Rectal smooth muscle tissue (tissue), 1 donor: ENCODE results near the gene CDH15.
A peak's percentile ranks its signal among the peaks of the same experiment; 100 is the strongest.
"Not testable (repeated sequence)": the region's sequence is repeated elsewhere in the genome, so short reads cannot be mapped to it uniquely, and the experiment has no call there.

Source experiments
- H3K27ac ChIP-seq: one replicate; pipeline ENCODE4 v1.7.0; 2013; ENCODE audit warnings: low read depth, low read length, inconsistent platforms
- H3K27me3 ChIP-seq: one replicate; pipeline ENCODE4 v1.7.0; 2013; ENCODE audit warnings: low read length; ENCODE audit not compliant: control insufficient read depth, insufficient read depth
- H3K36me3 ChIP-seq: one replicate; pipeline ENCODE4 v1.7.0; 2013; ENCODE audit warnings: low read length; ENCODE audit not compliant: control insufficient read depth, insufficient read depth
- H3K4me1 ChIP-seq: one replicate; pipeline ENCODE4 v1.7.0; 2013; ENCODE audit warnings: low read length; ENCODE audit not compliant: control insufficient read depth, insufficient read depth
- H3K4me3 ChIP-seq: one replicate; pipeline ENCODE4 v1.7.0; 2013; ENCODE audit warnings: low read length
- H3K9ac ChIP-seq: one replicate; pipeline ENCODE4 v1.7.0; 2013; ENCODE audit warnings: low read length

The CDH15 gene

DNA sequence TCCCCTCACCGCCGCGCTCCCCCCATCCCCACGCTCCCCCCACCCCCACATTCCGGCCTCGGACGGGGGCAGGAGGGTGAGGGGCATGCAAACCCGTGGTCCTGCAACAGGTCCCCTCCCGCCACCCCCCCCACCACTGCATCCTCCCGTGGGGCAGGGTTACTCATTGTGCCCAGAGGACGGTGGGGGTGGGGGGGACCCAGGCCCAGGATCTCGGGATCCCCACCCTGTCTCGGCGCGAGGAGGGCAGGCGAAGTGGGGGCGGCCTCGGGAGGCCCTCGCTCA, 20.3 kb downstream of the CDH15 start:
- no peak overlapping the region for H3K9ac ChIP-seq
- peaks cover 3% of the 10 kb centered on the region for H3K27me3 ChIP-seq
- no peaks in the 10 kb centered on the region for H3K36me3 ChIP-seq
- H3K4me3 ChIP-seq = peak overlapping the region; percentile 58
- H3K27ac ChIP-seq = no peak overlapping the region
- no peaks in the 10 kb centered on the region for H3K4me1 ChIP-seq

DNA sequence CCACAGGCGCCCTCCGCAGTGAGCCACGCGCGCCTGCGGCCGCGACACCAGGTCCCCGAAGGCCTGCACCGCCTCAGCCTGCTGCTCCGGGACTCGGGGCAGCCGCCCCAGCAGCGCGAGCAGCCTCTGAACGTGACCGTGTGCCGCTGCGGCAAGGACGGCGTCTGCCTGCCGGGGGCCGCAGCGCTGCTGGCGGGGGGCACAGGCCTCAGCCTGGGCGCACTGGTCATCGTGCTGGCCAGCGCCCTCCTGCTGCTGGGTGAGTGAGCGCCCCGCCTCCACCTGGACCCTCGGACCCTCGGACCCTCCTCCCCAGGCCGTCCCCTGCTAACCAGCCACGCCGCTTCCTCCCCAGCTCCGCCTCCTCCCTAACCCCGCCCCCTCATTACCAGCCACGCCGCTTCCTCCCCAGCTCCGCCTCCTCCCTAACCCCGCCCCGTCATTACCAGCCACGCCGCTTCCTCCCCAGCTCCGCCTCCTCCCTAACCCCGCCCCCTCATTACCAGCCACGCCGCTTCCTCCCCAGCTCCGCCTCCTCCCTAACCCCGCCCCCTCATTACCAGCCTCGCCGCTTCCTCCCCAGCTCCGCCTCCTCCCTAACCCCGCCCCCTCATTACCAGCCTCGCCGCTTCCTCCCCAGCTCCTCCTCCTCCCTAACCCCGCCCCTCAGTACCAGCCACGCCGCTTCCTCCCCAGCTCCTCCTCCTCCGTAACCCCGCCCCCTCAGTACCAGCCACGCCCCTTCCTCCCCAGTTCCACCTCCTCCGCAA, 20.8 kb downstream of the CDH15 start:
- H3K4me3 ChIP-seq = peak overlapping the region; percentile 58
- H3K27ac ChIP-seq, H3K36me3 ChIP-seq, H3K27me3 ChIP-seq, H3K4me1 ChIP-seq, H3K9ac ChIP-seq: not testable (repeated sequence)

DNA sequence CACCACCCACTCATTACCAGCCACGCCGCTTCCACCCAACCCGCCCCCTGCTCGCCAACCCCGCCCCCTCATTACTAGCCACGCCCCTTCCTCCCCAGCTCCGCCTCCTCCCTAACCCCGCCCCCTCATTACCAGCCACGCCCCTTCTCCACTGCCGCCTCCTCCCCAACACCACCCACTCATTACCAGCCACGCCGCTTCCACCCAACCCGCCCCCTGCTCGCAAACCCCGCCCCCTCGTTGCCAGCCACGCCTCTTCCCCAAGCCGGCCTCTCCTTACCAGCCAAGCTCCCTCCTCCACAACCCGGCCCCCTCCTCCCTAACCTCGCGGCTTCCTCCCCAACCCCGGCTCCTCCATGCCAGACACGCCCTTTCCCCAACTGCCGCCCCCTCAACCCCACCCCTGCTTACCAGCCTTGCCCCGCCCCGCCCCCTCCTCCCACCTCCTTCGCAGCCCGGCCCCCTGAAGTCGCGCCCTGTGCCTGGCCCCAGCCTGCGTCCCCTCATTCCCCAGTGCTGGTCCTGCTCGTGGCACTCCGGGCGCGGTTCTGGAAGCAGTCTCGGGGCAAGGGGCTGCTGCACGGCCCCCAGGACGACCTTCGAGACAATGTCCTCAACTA, 21.5 kb downstream of the CDH15 start:
- Histone ChIP-seq H3K36me3 (no peaks in the 10 kb centered on the region), H3K9ac (no peak overlapping the region), H3K4me1 (no peaks in the 10 kb centered on the region), H3K27me3 (peaks cover 4% of the 10 kb centered on the region), H3K4me3 (no peak overlapping the region), H3K27ac (no peak overlapping the region)

DNA sequence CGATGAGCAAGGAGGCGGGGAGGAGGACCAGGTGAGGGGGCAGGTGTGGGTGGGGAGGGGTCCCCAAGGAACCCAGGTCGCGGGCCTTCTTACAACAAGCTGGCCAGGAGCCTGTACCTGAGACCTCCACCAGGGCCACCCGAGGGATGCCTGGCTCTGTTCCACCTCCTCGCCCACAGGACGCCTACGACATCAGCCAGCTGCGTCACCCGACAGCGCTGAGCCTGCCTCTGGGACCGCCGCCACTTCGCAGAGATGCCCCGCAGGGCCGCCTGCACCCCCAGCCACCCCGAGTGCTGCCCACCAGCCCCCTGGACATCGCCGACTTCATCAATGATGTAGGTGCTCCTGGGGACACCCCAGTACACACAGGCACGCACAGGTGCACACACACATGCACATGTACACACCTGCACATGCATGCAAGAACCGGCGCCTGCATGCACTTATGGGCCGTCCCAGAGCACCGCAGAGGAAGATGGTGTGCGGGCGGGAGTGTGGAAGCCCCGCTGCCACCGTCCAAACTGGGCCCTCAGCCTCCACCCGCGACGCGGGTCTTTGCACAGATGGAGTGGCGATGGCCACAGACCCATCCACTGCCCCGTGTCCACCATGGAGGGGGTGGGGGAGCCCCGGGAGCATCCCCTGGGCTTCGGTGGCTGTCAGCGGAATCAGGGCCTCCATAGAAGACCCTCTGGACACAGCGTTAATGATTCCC, 22.2 kb downstream of the CDH15 start:
- H3K27ac ChIP-seq = no peak overlapping the region

DNA sequence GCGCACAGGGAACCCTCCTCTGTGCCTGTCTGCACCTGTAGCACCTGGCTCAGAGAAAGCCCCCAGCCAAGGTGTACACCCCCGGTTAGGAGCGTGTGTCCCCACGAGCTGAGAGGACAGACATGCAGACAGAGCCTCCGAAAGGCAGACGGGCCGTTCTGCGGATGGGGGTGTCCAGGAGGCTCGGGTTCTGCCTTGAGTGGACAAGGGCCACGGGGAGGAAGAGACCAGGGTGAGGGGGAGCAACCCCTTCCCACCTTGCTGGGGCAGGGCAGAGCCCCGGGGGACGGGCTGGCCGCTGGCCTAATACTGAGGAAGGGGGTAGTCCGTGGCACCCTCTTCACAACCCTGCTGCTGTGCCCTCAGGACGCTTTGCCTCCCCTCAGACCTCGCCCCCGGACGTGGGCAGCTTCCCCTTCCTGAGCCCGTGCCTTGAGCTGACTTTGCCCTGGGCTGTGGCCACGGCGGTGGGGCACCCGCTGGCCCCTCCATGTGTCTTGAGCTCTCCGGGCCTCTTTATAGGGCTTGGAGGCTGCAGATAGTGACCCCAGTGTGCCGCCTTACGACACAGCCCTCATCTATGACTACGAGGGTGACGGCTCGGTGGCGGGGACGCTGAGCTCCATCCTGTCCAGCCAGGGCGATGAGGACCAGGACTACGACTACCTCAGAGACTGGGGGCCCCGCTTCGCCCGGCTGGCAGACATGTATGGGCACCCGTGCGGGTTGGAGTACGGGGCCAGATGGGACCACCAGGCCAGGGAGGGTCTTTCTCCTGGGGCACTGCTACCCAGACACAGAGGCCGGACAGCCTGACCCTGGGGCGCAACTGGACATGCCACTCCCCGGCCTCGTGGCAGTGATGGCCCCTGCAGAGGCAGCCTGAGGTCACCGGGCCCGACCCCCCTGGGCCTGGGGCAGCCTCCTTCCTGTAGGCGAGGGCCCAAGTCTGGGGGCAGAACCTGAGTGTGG, 23.1 kb downstream of the CDH15 start:
- H3K36me3 ChIP-seq = no peaks in the 10 kb centered on the region
- H3K27ac ChIP-seq = no peak overlapping the region
- peaks cover 11% of the 10 kb centered on the region for H3K27me3 ChIP-seq
- no peak overlapping the region for H3K9ac ChIP-seq
- no peak overlapping the region for H3K4me3 ChIP-seq
- H3K4me1 ChIP-seq = no peaks in the 10 kb centered on the region

More for the DNA sequence above, 22.2 kb downstream of the CDH15 start:
- peaks cover 6% of the 10 kb centered on the region for H3K27me3 ChIP-seq
- H3K9ac ChIP-seq = no peak overlapping the region
- no peaks in the 10 kb centered on the region for H3K36me3 ChIP-seq
- no peak overlapping the region for H3K4me3 ChIP-seq
- no peaks in the 10 kb centered on the region for H3K4me1 ChIP-seq

DNA sequence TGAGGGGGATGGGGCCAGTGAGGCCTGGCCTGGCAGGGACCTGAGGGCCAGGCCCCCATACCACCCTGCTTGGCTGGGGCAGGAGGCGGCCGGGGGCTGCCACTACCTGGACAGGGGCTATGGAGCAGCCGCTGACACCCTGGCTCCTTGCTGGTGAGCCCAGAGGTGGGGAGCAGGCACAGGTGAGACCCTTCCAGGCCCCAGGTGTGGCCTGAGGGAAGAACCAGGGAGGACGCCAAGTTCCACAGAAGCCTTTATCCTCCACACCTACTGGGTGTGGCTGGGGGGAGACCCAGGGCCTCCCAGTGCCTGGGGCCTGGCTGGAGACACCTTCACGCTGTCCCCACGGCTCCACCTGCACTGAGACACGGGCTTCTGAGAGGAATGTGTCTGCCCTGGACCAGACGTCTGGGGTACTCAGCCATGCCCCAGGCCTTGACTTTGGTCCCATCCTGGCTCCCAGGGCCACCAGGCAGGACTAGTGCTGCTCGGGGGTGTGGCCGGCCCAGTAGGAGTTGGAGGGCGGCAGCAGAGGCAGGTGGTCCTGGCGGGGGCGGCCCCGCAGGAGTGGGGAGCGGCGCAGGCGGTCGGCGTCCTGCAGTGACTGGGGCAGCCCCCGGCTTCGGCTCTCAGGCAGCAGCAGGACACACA, 24.1 kb downstream of the CDH15 start:
- peaks cover 21% of the 10 kb centered on the region for H3K27me3 ChIP-seq
- H3K36me3 ChIP-seq = no peaks in the 10 kb centered on the region
- H3K9ac ChIP-seq = no peak overlapping the region
- no peaks in the 10 kb centered on the region for H3K4me1 ChIP-seq
- H3K27ac ChIP-seq = no peak overlapping the region
- H3K4me3 ChIP-seq = no peak overlapping the region

DNA sequence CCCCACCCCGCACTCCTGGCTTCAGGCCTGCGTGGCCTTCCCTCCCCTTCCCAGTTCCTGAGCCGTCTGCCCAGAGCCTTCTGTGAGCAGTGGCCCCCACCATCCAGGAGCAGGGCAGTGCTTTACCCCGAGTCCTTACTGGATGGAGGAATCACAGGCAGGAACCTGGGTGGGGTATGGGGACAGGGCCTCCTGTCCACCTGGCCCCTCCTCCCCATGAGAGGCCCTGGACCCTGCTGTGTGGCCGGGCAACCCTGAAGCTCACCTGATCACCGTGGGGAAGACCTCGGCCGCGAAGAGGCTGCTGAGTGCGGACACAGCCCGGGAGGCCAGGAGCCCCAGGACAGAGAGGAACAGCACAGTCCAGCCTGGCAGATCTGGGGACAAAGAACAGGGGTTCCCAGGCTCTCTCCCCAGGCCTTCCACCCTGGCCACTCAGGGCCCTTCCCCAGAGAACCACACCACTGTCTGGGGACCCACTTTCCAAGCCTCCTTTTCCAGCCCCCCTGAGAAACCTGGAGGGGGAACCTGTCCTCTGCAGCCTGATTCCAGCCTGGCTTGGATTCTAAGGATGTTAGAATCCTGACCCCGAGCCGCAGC, 25.6 kb downstream of the CDH15 start:
- no peaks in the 10 kb centered on the region for H3K4me1 ChIP-seq
- no peak overlapping the region for H3K9ac ChIP-seq
- H3K27me3 ChIP-seq = peaks cover 21% of the 10 kb centered on the region

DNA sequence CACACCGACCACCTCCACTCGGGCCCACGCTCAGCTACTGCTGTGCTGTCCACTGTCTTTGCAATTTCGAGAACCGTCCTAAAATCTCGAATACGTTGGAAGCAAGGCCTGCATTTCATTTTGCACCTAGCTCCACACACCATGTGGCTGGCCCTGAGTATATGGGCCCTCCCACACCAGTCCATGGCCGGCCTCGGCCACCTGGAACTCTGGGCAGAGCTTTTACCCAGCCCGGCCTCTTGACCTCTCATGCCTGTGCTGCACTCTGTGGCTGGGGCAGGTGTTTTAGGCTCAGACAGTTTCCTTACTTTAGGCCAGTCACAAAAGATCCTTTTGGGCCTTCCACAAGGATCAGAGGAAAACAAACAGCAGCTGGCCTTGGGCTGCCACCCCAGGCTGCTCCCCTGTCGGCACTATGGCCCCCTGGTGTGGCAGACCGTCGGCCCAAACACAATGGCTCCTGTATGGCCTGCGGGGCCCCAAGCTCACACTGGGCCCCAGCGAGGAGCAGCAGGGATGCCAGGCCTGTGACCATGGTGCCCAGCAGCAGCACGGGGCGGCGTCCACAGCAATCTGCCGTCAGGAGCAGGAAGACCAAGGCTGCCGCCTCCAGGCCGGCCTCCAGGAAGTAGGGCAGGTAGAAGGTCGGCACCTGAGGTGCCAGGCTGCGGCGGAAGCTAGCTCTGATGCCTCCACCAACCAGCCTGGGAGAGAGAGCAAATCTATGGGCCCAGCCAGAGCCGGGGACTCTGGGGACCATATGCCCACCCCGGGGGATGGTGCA, 26.3 kb downstream of the CDH15 start:
- peaks cover 24% of the 10 kb centered on the region for H3K27me3 ChIP-seq
- H3K9ac ChIP-seq = no peak overlapping the region
- no peak overlapping the region for H3K27ac ChIP-seq
- H3K36me3 ChIP-seq = no peaks in the 10 kb centered on the region
- H3K4me1 ChIP-seq = no peaks in the 10 kb centered on the region
- H3K4me3 ChIP-seq = no peak overlapping the region

More for the DNA sequence above, 25.6 kb downstream of the CDH15 start:
- H3K4me3 ChIP-seq = no peak overlapping the region
- H3K27ac ChIP-seq = no peak overlapping the region
- no peaks in the 10 kb centered on the region for H3K36me3 ChIP-seq

DNA sequence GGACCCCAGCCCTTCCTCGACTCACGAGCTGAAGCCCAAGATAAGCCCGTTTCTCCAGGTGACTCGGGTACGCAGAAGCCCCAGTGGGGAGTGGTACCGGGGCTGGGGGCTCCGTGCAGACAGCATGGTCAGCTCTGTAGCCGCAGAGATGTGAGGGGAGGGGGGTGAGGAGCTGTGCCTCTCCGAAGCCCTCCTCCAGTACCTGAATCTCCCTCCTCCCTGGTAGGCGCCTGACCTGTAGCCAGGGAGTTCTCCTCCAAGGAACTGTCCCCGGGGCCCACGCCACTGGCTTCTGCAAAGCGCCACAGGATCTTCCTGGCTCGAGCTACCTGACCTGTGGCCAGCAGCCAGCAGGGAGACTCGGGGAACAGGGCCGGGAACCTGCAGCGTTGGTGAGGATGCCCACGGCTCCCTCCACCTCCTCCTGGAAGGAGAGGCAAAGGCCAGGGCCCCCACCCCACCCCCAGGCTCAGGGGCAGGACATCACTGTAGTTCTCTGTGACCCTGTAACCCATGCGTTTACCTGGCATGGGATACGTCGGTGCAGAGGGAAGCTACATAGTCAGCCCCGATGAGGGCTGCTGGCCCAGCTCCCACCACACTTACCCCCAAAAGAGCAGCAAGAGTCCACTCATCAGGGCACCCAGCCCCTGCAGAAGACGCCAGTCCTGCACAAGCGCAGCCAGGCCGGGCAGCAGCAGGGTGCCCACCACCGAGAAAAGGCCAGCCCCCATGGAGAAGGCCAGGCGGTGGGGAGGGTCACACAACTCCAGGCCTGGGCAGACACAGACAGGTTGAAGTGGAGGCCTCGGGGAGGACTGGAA, 27.1 kb downstream of the CDH15 start:
- no peak overlapping the region for H3K4me3 ChIP-seq
- H3K36me3 ChIP-seq = no peaks in the 10 kb centered on the region
- no peaks in the 10 kb centered on the region for H3K4me1 ChIP-seq
- peaks cover 27% of the 10 kb centered on the region for H3K27me3 ChIP-seq
- H3K27ac ChIP-seq = no peak overlapping the region
- no peak overlapping the region for H3K9ac ChIP-seq

DNA sequence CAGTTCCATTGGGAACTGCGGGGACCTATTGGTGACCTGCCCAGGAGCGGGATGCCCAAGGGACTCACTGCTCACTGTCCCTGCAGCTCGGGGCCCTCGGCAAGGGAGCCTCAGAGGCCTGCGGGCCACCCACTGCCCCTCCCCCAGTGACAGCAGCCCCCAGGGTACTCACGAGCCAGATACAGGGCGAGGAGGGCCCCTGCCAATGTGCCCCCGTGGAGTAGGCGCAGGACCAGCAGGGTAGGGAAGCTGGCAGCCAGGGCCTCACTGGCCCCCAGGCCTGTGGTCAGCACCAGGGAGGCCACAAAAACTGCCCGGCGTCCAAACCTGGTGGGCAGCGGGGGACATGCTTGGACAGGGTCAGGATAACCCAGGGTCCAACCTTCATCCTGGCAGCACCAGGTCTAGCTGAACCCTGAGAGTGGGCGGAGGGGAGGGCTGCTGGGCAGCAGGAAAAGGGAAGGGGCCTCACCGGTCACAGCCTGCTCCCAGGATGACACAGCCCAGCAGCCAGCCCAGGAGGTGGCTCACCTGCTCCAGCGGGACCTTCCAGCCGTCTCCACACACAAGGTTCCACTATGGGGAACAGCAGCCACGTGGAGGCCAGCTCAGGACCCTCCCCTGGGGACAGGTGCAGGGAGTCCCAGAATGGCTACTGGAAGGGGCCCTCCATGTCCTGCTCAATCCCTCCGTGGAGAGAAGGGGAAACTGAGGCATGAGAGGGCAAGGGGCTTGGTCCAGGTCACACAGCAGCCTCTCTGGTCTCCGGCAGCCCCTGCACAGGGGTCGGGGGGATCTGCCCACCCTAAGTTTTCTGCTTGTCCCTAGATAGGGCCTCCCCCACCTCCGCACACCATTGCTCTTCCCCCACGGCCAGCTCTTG, 27.9 kb downstream of the CDH15 start:
- no peak overlapping the region for H3K4me3 ChIP-seq
- no peak overlapping the region for H3K27ac ChIP-seq
- H3K27me3 ChIP-seq = peaks cover 27% of the 10 kb centered on the region
- no peaks in the 10 kb centered on the region for H3K4me1 ChIP-seq
- H3K9ac ChIP-seq = no peak overlapping the region
- no peaks in the 10 kb centered on the region for H3K36me3 ChIP-seq
